Ovary (tissue), 3 donors: ENCODE results near the gene VAPA.

Experiments used
- CTCF ChIP-seq, 3 donors: fragments of 450-650 bp in 2 of 3; fragments of 200-600 bp in 1 of 3; IDR thresholded peaks; one replicate each; pipeline versions ENCODE4 v1.5.1 to v1.8.0; 2016 to 2022; ENCODE audit warnings: antibody characterized with exemption in 3 of 3, mild to moderate bottlenecking in 1 of 3
- EP300 ChIP-seq: sonication (generic); formaldehyde crosslinking; IDR thresholded peaks from one replicate; pipeline ENCODE4 v1.6.1; 2017; ENCODE audit warnings: antibody characterized with exemption
- POLR2A ChIP-seq: fragments of 450-650 bp; IDR thresholded peaks from one replicate; pipeline ENCODE4 v1.6.1; 2017; ENCODE audit warnings: antibody characterized with exemption, mild to moderate bottlenecking, moderate library complexity
- donor health status: DM: no; HTN: no; CAD: no.

DNA sequence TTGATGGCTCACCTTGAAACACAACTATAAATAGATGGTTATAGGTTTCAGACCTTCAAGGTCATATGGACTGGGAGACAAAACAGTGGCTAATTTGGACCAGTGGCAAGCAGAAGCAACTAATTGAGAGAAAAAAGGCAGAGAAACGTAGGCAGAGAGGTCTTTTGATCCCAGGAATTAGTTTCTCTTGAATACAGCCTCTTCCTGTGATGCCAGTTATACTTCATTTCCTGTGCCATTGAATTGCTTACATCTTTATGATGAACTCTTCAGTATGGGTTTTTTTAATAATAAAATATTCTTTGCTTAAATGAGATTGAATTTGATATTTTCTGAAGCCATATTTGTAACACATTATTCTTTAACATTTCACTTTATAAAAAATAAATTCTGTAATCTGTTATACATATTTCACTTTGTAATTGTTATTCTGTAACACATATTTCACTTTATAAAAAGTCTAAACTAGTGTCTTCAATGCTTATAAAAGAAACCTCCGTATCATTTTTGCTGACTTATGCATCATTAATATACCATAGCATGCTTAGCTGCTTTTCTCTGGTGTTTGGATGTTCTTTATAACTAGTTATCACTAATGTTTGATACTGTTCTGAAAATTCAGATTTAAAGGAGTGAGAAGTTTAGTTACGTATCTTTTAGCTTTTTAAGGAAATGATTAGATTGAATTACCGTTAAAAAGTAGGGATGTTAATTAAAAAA is 8.9 kb downstream of the VAPA start:
- TF ChIP-seq POLR2A (no peak), CTCF (IDR thresholded peaks at IDR 0.05) (no peak), EP300 (no peak)
